NCI-H774 (cell line): ENCODE measurements around the gene IGFBP7.

Source experiments
- DNase-seq: peaks from one replicate; lab custom pipeline; 2025; lab: John Stamatoyannopoulos, UW

The IGFBP7 gene

DNA sequence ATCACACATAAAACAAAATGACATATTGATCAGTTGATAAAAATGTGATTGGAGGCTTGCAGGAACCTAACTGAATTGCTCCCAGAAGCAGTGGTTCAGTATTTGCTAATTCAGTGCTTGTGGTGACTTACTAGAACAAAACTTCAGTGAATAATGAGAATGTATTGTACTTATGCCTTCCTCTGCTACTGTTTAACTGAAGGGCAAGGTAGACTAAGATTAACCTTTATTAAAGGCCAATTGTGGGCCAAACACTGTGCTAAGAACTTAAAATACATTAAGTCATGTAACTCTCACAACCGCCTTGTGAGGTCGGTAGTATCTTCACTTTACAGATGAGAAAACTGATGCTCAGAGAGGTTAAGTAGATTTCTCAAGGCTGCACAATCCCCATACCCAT is 14.9 kb downstream of the IGFBP7 start:
- DNase-seq: no peak

DNA sequence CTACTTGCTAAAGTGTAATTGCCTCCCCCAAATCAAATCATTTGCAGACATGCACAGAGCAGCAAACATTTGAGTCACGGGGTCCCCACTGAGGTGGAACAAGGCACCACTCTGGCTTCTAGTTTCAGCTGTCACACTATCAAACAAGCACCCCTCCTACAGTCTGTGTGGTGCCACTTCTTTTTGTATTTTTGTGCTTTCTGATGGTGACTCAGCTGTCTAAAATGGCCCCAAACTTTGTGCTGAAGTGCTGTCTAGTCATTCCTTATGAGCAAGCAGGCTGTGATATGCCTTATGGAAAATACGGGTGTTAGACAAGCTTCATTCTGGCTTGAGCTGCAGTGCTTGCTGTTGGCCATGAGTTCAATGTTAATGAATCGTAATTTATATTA is 15.4 kb downstream of the IGFBP7 start:
- no peak for DNase-seq

DNA sequence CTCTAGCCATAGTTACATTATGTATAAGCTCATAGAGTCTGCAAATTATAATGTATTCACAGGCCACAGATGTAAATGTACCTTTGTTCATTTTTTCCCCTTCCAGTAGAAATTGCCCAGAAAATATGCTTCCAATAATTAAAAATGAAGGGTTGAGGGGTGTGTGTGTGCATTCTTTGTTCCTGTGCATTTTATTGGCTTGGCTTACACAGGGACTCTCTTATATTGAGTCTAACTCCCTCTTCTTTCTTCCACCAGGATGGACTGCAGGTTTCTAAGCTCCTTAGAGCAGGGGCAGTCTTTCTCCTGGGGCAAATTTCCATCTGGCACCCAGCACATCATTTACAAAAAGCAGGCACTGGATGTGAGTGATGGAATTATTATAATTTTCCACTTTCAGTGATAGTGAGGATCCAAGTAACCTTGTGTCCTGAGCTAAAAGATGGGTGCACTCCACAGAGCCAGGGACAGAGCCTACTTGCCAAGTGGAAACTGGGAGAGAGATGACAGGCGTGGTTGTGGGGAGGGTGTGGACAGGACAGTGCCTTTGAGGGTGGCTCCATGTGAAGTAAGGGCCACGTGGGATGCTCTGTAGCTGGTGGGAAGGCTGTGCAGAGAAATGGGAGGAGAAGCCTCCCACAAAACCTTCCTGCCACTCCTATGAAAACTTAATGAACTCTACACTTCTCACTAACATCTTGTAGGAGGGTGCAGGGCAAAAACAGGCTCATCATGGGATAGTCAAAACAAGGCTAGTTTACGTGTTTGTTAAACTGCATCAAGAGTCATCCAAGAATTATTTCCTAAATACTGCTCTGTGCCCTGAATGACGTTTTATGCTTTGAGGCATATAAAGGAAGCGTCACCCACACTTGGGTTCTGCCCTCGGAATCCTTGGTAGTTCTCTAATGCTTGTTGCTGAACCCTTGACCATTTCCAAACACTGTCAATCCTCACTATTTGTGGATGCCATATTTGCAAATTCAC is 16.0 kb downstream of the IGFBP7 start:
- DNase-seq: no peak

DNA sequence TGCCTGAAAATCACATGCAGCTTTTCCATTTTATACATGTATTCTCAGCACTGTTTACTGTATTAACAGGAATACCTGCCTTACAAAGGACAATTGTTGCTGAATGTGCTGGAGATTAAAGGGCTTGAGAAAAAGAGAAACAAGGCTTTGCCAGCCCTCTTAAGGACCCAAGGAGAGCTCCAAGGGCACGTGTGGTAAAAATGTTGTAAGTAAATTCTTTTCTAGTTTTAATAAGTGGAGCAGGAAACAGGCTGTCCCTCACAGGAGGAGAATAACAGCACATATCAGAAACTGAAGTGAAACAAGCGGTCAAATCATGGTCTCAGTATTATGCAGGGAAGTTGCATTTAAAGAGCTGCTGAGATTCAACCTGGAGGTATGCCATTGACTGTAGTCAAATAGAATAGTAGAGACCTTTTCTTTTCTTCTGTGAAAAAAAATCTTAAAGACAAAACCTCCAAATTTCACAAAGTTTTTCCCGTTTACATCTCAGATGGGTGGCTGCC is 18.5 kb downstream of the IGFBP7 start:
- no peak for DNase-seq

DNA sequence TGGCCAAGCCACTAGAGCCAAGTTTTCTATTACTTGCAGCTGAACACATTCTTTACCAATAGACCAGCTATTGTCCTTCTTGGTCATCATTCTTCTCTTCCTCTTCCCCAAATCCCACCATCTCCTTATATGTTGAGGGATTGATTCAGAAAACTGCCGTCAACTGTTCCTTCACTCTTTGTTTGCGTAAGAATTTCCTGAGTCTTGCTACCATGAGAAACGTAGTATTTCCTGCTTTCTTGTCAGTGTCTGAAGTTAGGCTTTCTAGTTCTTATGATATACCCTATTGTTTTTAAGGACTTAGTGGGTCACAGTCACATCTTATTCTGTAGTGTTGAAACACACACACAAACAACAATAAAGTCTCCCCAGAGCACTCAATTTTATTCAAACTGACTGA is 20.1 kb downstream of the IGFBP7 start:
- no peak for DNase-seq

DNA sequence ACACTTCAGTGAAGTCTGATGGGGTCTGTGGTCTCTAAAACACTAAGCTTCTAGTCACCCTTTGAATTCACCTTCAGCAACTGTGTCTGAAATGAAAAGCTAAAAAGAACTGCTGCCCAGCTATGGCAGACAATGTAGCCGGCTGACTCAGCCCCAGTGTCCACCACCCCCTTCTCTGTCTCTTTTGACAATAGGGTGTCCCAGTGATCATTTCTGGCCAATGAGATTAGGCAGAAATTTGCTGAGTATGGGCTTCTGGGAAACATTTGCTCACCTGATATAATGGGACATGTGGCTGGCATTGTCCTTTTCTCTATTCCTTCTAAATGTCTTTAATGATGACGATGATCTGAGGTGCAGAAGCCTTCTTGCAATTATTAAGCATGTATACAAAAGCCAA is 20.6 kb downstream of the IGFBP7 start:
- DNase-seq: no peak

DNA sequence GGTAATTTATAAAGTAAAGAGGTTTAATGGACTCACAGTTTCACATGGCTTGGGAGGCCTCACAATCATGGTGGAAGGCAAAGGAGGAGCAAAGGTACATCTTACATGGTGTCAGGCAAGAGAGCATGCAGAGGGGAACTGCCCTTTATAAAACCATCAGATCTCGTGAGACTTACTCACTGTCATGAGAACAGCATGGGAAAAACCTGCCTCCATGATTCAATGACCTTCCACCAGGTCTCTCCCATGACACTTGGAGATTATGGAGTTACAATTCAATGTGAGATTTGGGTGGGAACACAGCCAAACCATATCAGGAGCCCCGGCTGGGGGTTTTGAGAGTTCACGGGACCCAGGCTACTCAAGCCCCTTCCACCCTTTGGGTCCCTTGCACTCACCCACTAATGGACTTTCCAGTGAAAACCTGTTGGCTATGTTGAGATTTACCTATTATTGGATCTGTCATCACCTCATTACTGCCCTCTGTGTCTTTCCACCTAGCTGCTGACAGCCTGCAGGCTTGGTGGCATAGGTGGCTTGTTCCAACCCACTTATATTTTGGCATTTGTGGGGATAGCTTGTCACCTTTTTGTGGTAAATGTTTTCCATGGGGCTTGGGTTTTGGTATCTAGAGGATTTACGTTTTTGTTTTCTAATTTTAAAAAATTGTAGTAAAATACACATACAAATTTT is 24.0 kb downstream of the IGFBP7 start:
- DNase-seq: no peak

DNA sequence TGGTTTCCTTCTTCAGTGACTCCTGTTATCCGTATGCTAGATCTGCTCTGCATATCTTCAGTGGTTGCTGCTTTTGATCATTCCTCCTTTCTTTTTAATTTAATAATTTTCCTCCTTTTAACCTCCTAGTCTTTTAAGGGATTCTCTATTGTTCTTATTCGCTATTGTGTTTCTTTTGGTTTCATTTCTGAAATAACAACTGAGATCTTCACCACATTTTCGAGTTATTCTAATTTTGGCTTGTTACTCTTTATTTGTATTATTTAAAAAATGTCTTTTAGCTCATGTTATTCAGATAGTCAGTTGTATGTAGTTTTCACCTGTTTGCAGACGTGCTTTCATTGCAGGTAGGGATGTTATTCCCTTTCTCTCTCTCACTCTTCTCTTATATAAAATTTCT is 24.9 kb downstream of the IGFBP7 start:
- no peak for DNase-seq

DNA sequence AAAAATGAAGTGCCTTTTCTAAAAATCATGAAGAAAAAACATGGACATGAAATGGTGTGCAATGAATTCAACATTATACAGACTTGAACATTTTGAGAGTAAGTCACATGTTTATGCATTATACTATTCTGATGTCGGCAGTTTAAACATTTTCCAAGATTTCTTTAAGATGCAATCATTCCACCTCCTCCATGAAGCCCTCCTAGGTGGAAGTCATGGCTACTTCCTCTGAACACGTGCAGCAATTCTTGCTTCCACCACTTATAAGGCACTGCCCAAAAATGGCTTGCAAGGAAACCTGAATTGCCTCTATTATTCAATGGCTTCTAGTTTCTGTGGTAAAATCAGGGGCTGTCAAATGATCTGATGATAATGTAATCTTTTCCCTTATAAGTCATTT is 25.8 kb downstream of the IGFBP7 start:
- no peak for DNase-seq

DNA sequence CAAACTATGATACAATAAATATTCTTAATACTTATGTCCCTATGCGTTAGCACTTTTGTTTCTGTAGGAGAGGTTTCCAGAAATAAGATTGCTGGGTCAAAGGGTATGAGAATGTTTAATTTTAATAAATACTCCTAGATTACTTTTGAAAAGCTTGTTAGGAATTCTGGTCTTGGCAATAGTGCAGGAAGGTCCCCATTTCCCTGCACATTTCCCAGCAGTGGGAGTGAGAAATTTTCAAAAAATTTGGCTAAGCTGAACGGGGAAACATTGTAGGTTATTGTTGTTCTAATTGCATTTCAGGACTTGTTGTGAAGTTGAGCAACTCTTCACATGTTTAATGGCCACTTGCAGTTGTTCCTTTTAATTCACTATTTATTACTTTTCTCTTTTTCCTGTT is 27.1 kb downstream of the IGFBP7 start:
- no peak for DNase-seq

DNA sequence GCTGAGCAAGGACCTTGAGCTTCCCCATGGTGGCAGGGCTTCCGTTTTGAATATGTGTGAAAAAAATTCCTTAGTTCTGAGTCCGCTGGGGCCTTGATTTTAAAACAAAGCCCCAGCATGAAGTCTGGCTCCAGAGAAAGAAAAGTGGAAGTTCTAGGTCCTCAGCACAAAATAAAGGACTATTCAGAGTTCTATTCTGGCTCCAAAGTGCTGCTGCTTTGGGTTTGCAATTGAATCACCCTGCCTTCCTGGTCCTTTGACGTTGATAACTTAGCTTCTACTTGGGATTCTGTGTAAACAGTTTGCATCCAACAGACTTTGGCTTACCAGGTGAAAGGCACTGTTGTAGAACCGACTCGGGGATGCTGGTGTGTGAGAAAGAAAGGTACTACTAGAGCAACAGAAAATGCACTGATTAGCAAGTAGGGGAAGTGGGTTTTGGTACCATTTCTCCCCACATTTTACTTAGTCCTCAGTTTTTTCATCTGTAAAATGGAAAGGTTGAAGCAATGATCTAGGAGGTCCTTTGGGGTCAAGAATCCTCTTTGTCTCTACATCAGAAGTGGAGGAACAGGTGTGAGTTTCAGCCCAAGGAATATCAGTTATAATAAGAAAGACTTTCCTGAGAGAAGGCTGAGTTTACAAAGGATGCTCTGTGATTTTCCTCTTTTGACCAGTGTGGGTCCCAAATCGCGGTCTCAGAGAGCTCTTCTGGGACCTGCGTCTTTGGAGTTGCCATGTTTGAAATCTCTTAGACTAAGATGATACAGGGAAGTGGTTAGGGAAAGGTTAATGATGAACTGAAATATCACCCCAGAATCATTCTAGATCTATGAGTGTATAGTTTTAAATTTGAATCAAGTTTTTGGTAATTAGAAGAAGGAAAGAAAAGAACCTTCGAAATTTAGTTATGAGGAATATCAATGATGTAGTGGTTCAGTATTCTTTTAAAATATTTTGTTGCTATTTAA is 28.2 kb downstream of the IGFBP7 start:
- no peak for DNase-seq

DNA sequence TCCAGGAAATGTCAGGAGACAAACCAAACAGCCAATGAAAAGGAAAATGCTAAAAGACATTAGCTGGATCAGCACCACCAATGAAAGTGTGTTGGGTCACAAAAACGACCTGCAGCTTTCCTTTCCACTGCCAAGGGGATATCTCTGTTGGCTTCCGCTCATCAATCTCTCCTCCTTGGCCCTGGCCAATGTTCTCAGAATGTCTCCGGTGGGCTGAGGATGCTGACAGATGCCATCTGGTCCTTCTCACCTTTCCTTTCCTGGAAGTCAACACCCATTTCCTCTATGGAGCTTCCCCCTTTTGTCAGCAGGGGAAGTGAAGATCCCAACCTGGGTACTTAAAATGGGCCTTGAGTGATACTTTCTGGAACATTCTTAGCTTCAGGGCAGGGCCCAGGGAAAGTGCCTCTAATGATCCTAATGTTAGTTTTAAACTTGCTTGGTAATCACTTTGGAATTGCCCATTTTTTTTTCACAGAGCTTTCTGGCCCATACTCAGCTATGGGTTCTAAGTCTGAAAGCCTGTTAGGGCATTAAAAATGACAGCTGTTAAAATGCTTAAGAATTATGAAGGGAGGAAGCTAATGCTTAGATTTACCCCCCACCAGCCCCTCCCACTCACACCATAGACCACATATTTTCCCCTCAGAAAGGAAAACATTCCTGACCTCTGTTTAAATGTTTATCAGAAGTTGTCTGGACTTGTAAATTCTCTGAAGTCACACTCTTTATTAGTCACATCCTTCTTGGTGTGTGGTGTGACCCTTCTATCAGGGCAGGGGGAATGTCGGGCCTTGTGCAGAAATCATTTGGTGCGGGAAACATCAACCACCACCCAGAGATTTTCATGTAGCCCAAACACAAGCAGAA is 29.2 kb downstream of the IGFBP7 start:
- DNase-seq: no peak

DNA sequence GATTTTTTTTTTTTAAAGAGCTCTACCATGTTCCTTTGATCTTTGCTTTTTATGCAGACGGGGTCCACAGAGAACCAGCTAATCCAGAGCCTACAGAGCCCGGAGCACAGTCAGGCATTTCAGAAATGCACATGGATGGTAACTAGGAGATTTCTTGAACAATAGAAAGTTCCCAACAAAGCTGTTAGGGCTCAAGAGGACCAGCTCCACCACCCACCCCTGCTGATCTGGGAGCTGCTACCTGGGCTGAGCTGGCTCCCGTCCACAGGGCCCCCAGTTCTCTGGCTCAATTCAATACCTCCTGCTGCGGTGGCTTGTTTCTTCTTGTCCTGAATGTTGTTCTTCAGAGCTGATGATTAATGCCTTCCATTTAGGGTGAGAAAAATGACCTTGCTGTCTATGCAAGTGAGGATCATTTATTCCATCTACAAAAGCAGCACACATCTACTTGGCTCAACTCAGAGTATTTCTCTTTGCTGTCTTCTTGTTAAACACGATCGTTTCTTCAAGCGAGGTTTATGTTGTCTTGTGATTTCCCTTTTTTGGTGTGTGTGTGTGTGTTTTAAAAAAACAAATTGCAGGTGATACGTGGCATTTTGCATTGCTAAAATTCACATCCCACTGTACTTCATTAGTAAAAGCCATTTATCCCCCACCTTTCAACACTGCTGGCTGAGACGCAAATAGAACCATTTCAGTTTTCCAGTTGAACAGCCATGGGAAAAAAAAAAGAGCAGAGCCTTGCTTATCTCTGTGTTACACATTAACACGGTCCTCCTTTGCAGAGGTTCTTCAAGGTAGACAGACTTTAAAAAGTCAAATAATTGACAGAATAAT is 31.3 kb downstream of the IGFBP7 start:
- DNase-seq: no peak

DNA sequence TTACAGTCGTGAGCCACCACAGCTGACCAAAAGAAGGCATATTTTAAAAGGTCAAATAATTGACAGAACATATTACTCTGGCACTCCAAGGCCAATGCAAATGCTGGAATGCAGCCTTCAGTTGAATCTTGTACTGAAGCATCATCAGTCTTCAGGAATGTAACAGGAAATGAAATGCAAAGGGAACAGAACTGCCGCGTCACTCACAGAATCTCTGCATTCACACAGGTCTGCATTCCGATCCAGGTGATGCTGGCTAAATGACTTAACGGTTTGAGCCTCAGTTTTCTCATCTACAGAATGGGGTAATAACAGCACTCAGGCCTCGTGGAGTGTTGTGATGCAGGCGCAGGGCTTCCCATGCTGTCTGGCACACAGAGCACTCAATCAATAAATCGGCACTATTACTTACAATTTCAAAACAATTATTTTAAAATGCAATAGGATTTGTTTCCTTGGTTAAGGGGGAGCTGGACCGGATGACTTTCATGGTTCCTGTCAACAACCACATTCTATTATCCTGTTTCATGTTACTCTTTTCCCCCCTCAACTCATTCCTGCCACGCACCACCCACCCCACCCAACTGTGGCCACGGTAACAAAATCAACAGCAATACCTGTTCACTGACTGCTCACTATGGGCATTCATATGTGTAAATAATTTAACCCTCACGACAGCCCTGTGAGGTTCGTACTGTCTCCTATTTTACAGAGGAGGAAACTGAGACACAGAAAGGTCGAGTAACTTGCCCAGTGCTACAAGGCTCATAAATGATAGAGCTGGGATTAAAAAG is 32.4 kb downstream of the IGFBP7 start:
- DNase-seq: no peak

DNA sequence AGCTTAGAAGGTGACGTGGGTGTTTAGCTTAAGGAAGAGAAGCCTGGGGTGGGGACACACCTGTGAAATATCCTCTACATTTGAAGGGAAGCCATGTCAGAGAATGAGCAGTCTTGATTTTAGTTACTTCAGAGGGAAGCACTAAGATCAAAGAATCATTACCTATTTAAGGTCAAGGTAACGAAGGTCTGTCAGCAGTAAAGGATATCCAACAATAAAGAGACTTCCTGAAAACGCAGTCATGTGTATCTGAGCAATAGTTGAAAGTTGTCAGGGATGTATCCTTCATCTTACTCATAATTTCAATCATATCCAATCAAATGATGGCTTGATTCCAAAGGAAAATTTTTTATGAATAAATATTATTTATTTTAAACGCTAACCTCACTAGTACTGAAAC is 33.5 kb downstream of the IGFBP7 start:
- DNase-seq: no peak

DNA sequence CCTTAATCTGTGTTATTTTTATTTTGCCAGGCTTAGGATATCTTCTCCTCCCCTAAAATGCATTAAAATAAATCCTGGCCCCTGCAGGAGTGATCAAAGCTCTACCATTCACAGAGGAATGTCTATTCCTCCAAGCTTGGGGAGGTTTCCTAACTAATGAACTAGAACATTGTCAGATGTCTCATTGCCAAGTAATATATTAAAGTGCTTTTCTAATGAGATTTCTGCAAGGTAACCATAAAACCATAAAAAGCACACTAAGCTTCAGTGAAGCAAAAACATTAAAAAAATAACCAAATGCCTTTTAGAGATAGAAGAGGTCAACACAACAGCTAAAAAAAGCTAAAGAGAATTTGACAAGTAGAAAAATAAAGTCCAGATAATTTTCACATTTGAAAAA is 34.8 kb downstream of the IGFBP7 start:
- DNase-seq: no peak

DNA sequence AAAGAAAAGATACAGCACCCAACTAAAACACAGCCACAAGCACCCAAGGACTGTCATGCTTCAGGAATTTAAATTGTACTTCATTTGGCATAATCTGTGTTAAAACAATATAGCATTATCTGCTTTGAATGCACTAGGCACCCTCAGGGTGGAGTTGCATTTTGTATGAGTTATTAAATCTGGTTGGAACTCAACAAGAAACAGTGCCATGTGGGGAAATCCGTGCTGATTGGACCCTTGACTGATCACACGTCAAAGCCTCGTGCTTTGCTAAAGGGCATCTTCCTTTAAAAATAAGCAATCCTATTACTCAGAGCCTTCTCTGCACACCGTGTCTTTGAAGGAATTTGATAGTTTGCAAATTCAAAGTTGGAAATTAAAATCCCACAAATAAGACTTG is 35.4 kb downstream of the IGFBP7 start:
- DNase-seq: no peak

DNA sequence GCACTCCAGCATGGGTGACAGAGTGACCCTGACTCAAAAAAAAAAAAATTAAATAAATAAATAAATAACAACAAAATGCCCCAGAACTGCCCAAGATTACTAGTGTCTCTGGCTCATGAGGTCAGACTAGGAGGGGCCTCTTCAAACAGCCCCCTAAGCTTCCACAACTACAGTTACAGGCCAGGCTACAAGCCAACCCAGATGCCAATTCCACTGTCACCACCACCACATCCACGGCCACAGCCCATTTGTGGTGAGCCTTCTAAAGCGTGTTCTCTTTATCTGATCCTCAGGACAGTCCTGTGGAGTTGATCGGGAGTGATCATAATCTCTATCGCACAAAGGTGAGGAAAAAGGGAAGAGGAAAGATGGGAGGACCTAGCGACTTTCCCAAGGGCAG is 36.6 kb downstream of the IGFBP7 start:
- no peak for DNase-seq

DNA sequence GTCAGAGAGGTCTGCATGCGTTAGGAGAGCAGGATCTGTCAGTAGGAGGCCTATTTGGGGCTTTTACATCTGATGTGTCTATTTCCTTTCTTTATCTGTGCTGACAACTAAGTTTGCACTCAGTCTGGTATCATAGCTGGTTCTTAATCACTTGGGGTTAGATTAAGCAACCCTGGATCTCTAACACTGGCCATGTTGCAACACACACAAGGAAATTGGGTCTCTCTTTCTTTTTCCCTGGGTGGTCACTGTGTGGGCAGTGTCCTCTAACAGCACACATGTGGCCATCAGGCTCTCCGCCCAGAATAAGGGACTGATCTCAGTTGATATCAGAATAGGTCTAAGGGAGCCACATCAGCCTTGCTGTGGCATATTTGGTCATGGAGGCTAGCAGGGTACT is 38.9 kb downstream of the IGFBP7 start:
- DNase-seq: no peak
